Liver (tissue), 3 donors: ENCODE results near the gene CD300LD.

Experiments
- CTCF ChIP-seq: fragments of 150-350 bp; IDR thresholded peaks from 2 replicates; pipeline ENCODE4 v1.5.1; 2017; ENCODE audit warnings: improper control_type of control experiment, low read depth, low read length; ENCODE audit not compliant: missing input control
- SP1 ChIP-seq: IDR thresholded peaks from 2 replicates; pipeline ENCODE4 v1.6.1; 2018; ENCODE audit warnings: antibody characterized with exemption, mild to moderate bottlenecking
- TAF1 ChIP-seq: conservative IDR thresholded peaks from 2 replicates; pipeline ENCODE4 v1.6.1; 2016; ENCODE audit warnings: antibody characterized with exemption, mild to moderate bottlenecking
- TF ChIP-seq, protein P1 (sequence below): IDR thresholded peaks from 2 replicates; pipeline ENCODE4 v1.6.1; 2016; ENCODE audit warnings: antibody characterized with exemption
- donor health status: healthy.
- donor health status: healthy.

GRCh38 chr17:74631468-74632450, 39.7 kb upstream of the CD300LD start:
- no peak for TF ChIP-seq TAF1
- TF ChIP-seq, protein P1, sequence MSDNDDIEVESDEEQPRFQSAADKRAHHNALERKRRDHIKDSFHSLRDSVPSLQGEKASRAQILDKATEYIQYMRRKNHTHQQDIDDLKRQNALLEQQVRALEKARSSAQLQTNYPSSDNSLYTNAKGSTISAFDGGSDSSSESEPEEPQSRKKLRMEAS, result no peak
- TF ChIP-seq CTCF, result no peak
- no peak for TF ChIP-seq SP1
